Breast epithelium (tissue), 4 donors: ENCODE measurements around the gene CTNND2. TPM values are rescaled to one million over a fixed set of nuclear protein-coding genes. Genes with fewer than 3 reads are reported as not detected.

Experiments
- DNase-seq, 2 donors: peaks; one replicate each; pipeline ENCODE4 v3.0.0-alpha.2; 2019; ENCODE audit warnings: low spot score in 2 of 2
- H3K27ac ChIP-seq, 2 donors: fragments of 200-600 bp; sonication (generic) in 1 of 2; one replicate each; pipeline ENCODE4 v1.5.1; 2016 to 2019; ENCODE audit warnings: mild to moderate bottlenecking in 1 of 2
- H3K27me3 ChIP-seq, 2 donors: fragments of 200-600 bp; sonication (generic) in 1 of 2; one replicate each; pipeline versions ENCODE4 v1.5.1 to v1.6.0; 2017 to 2019; ENCODE audit warnings: control low read depth in 1 of 2, mild to moderate bottlenecking in 1 of 2
- H3K36me3 ChIP-seq: fragments of 200-600 bp; one replicate; pipeline ENCODE4 v1.5.1; 2019
- H3K4me1 ChIP-seq, 2 donors: fragments of 200-600 bp; sonication (generic); one replicate each; pipeline ENCODE4 v1.5.1; 2016 to 2019; ENCODE audit warnings: control low read depth in 1 of 2
- H3K4me3 ChIP-seq, 3 donors: fragments of 200-600 bp; sonication (generic); 1 replicate in 2 of 3; 2 replicates in 1 of 3; pipeline ENCODE4 v1.5.1; 2016 to 2019; ENCODE audit warnings: mild to moderate bottlenecking in 3 of 3, moderate library complexity in 2 of 3
- H3K9me3 ChIP-seq, 2 donors: fragments of 200-600 bp; sonication (generic) in 1 of 2; one replicate each; pipeline ENCODE4 v1.5.1; 2016 to 2019; ENCODE audit warnings: control low read depth in 1 of 2
- CTCF ChIP-seq, 3 donors: fragments of 450-650 bp; IDR thresholded peaks; one replicate each; pipeline ENCODE4 v1.5.1; 2016 to 2017; ENCODE audit warnings: antibody characterized with exemption in 3 of 3, mild to moderate bottlenecking in 3 of 3, moderate library complexity in 3 of 3
- POLR2A ChIP-seq: fragments of 450-650 bp; IDR thresholded peaks from one replicate; pipeline ENCODE4 v1.6.1; 2016; ENCODE audit warnings: antibody characterized with exemption, mild to moderate bottlenecking, moderate library complexity
- POLR2AphosphoS5 ChIP-seq, 3 donors: sonication (generic); formaldehyde crosslinking; IDR thresholded peaks; one replicate each; pipeline ENCODE4 v1.6.1; 2017; ENCODE audit warnings: antibody characterized with exemption in 3 of 3
- intact Hi-C: fragments of 100-400 bp; cut with DNase I; formaldehyde crosslinking; loops from one replicate; pipeline ENCODE4 v1.15.1; 2023; ENCODE audit warnings: low total_unique reads
- total RNA-seq, 3 donors: library from RNA; depleted of rRNA; stranded (reverse); fragments of >200 nt; gene quantifications; one replicate each; pipeline ENCODE4 v1.1.0, GENCODE V29; 2016

CTNND2 gene
- total RNA-seq, 3 donors from 2014 or later = 3.3 to 6.0 TPM; not detected in 1

GRCh38 chr5:11468334-11469039 is 435.8 kb downstream of the CTNND2 start:
- Histone ChIP-seq H3K9me3 (no peaks in the 10 kb centered on the region), H3K4me1 (no peaks in the 10 kb centered on the region), H3K27me3 (no peaks in the 10 kb centered on the region), H3K36me3 (no peaks in the 10 kb centered on the region), H3K4me3 (no peak overlapping the region), H3K27ac (no peak overlapping the region)
- TF ChIP-seq POLR2AphosphoS5 (IDR thresholded peaks at IDR 0.05) (no peak), POLR2A (no peak), CTCF (IDR thresholded peaks at IDR 0.05) (no peak)
- intact Hi-C loops = no loop called here
- DNase-seq = no peak

GRCh38 chr5:11467588-11467987 is 436.7 kb downstream of the CTNND2 start:
- Histone ChIP-seq H3K4me3 (no peak overlapping the region), H3K36me3 (no peaks in the 10 kb centered on the region), H3K27me3 (no peaks in the 10 kb centered on the region), H3K4me1 (no peaks in the 10 kb centered on the region), H3K27ac (no peak overlapping the region), H3K9me3 (no peaks in the 10 kb centered on the region)
- TF ChIP-seq POLR2A = no peak
- no peak for TF ChIP-seq POLR2AphosphoS5 (IDR thresholded peaks at IDR 0.05)
- no peak for TF ChIP-seq CTCF (IDR thresholded peaks at IDR 0.05)
- no peak for DNase-seq
- intact Hi-C loops = no loop called here

GRCh38 chr5:11459716-11460115 is 444.5 kb downstream of the CTNND2 start:
- no peak for TF ChIP-seq POLR2A
- no peak for TF ChIP-seq CTCF (IDR thresholded peaks at IDR 0.05)
- no peak for TF ChIP-seq POLR2AphosphoS5 (IDR thresholded peaks at IDR 0.05)
- no peaks in the 10 kb centered on the region for H3K36me3 ChIP-seq
- no peak overlapping the region for H3K27ac ChIP-seq
- H3K9me3 ChIP-seq = no peaks in the 10 kb centered on the region
- H3K4me1 ChIP-seq = no peaks in the 10 kb centered on the region
- no peak for DNase-seq
- intact Hi-C loops = loop anchor here (1.0 kb wide), 1 partner anchor 7 kb away; no protein-coding TSS in a partner anchor
- H3K4me3 ChIP-seq = no peak overlapping the region
- no peaks in the 10 kb centered on the region for H3K27me3 ChIP-seq

- no peak overlapping the region for H3K4me3 ChIP-seq
- H3K27ac ChIP-seq = no peak overlapping the region
- TF ChIP-seq POLR2A (no peak), CTCF (IDR thresholded peaks at IDR 0.05) (no peak), POLR2AphosphoS5 (IDR thresholded peaks at IDR 0.05) (no peak)
- H3K4me1 ChIP-seq = no peaks in the 10 kb centered on the region
- no peak for DNase-seq
- no peaks in the 10 kb centered on the region for H3K27me3 ChIP-seq
- H3K36me3 ChIP-seq = no peaks in the 10 kb centered on the region
- intact Hi-C loops = no loop called here
- H3K9me3 ChIP-seq = no peaks in the 10 kb centered on the region
Observed at GRCh38 chr5:11455505-11455904, 448.7 kb downstream of the CTNND2 start.

GRCh38 chr5:11452852-11453251 is 451.4 kb downstream of the CTNND2 start:
- DNase-seq = no peak
- intact Hi-C loops = loop anchor here (1.0 kb wide), 1 partner anchor 7 kb away; no protein-coding TSS in a partner anchor
- H3K9me3 ChIP-seq = no peaks in the 10 kb centered on the region
- TF ChIP-seq CTCF (IDR thresholded peaks at IDR 0.05) (no peak), POLR2AphosphoS5 (IDR thresholded peaks at IDR 0.05) (no peak), POLR2A (no peak)
- H3K4me1 ChIP-seq = no peaks in the 10 kb centered on the region
- no peaks in the 10 kb centered on the region for H3K36me3 ChIP-seq
- no peak overlapping the region for H3K27ac ChIP-seq
- H3K27me3 ChIP-seq = no peaks in the 10 kb centered on the region
- no peak overlapping the region for H3K4me3 ChIP-seq
